WTC11 (cell line): ENCODE data around the gene KDM2B.

Source experiments
- ARID4B ChIP-seq: sonication (generic); formaldehyde crosslinking; IDR thresholded peaks from 2 replicates; pipeline ENCODE4 v1.8.0; 2023; ENCODE audit warnings: missing genetic modification reagents, mild to moderate bottlenecking, borderline replicate concordance
- ATF2 ChIP-seq: sonication (generic); formaldehyde crosslinking; IDR thresholded peaks from 2 replicates; pipeline ENCODE4 v1.8.1; 2022; ENCODE audit warnings: low read depth, missing genetic modification reagents, borderline replicate concordance
- ATF3 ChIP-seq: sonication (generic); formaldehyde crosslinking; conservative IDR thresholded peaks from 2 replicates; pipeline ENCODE4 v1.8.1; 2022; ENCODE audit warnings: mild to moderate bottlenecking, missing genetic modification reagents
- CTCF ChIP-seq: fragments of 200-600 bp; IDR thresholded peaks from 2 replicates; pipeline ENCODE4 v1.8.0; 2022; ENCODE audit warnings: antibody characterized with exemption
- ETV6 ChIP-seq: sonication (generic); formaldehyde crosslinking; IDR thresholded peaks from 2 replicates; pipeline ENCODE4 v1.8.1; 2022; ENCODE audit warnings: mild to moderate bottlenecking, missing genetic modification reagents
- FOXP1 ChIP-seq: sonication (generic); formaldehyde crosslinking; IDR thresholded peaks from 2 replicates; pipeline ENCODE4 v1.8.0; 2022; ENCODE audit warnings: missing genetic modification reagents, mild to moderate bottlenecking, moderate library complexity, borderline replicate concordance
- HMGXB4 ChIP-seq: sonication (generic); formaldehyde crosslinking; IDR thresholded peaks from 2 replicates; pipeline ENCODE4 v1.8.1; 2023; ENCODE audit warnings: mild to moderate bottlenecking, moderate library complexity, missing genetic modification reagents
- IRF1 ChIP-seq: sonication (generic); formaldehyde crosslinking; IDR thresholded peaks from 2 replicates; pipeline ENCODE4 v1.8.0; 2023; ENCODE audit warnings: missing genetic modification reagents
- NR1H2 ChIP-seq: sonication (generic); formaldehyde crosslinking; IDR thresholded peaks from 2 replicates; pipeline ENCODE4 v1.9.0; 2021; ENCODE audit warnings: mild to moderate bottlenecking, moderate library complexity, missing genetic modification reagents
- SP1 ChIP-seq: sonication (generic); formaldehyde crosslinking; conservative IDR thresholded peaks from 2 replicates; pipeline ENCODE4 v1.8.1; 2022; ENCODE audit warnings: missing genetic modification reagents
- USF1 ChIP-seq: sonication (generic); formaldehyde crosslinking; IDR thresholded peaks from 2 replicates; pipeline ENCODE4 v1.8.0; 2022; ENCODE audit warnings: mild to moderate bottlenecking, missing genetic modification reagents
- ZMAT4 ChIP-seq: fragments of 250-450 bp; sonication (Bioruptor Pico); IDR thresholded peaks from 2 replicates; pipeline ENCODE4 v1.9.0; 2021; ENCODE audit warnings: mild to moderate bottlenecking
- ZNF425 ChIP-seq: fragments of 250-450 bp; sonication (Bioruptor Pico); conservative IDR thresholded peaks from 2 replicates; pipeline ENCODE4 v1.9.0; 2021; ENCODE audit warnings: mild to moderate bottlenecking

- TF ChIP-seq ARID4B: no peak
- no peak for TF ChIP-seq ATF2 (CRISPR knock-in tag)
- TF ChIP-seq CTCF: no peak
- TF ChIP-seq NR1H2 (CRISPR knock-in tag): no peak
- no peak for TF ChIP-seq ETV6 (CRISPR knock-in tag)
- no peak for TF ChIP-seq SP1 (CRISPR knock-in tag)
- no peak for TF ChIP-seq ATF3 (CRISPR knock-in tag)
- no peak for TF ChIP-seq ZNF425 (CRISPR knock-in tag)
- no peak for TF ChIP-seq IRF1 (CRISPR knock-in tag)
- no peak for TF ChIP-seq FOXP1 (CRISPR knock-in tag)
- TF ChIP-seq HMGXB4 (CRISPR knock-in tag): no peak
- no peak for TF ChIP-seq USF1
- TF ChIP-seq ZMAT4 (CRISPR knock-in tag): no peak
Observed at GRCh38 chr12:121501946-121502345, 78.9 kb downstream of the KDM2B start.
